Endometrial microvascular endothelial cells (primary cell): Measurements from ENCODE around the gene DMD. TPM values are rescaled to one million over a fixed set of nuclear protein-coding genes. Genes with fewer than 3 reads are reported as not detected.
"Not testable (repeated sequence)": the region's sequence is repeated elsewhere in the genome, so short reads cannot be mapped to it uniquely, and the experiment has no call there.

Source experiments
- in situ Hi-C: cut with HindIII; loops from 2 replicates; pipeline ENCODE4 v1.10.0; 2017; ENCODE audit warnings: low sequenced_read_pairs, low pct_unique_long_range_greater_than_20kb; ENCODE audit errors: inconsistent ontology term
- total RNA-seq: library from RNA; depleted of rRNA; stranded (reverse); fragments of >200 nt; gene quantifications from one replicate; pipeline ENCODE4 v1.2.3, GENCODE V29; 2015; ENCODE audit errors: inconsistent ontology term

The DMD gene
- 1.2 TPM for total RNA-seq

GRCh38 chrX:33211356-33212260, at the start of gene DMD:
TSS of gene DMD (minus strand) at chrX:33211549. CDS start at chrX:33211312, 237 bp downstream.
- in situ Hi-C loops = no loop called here

GRCh38 chrX:33252306-33252825, 41.0 kb upstream of the DMD start:
- in situ Hi-C loops = no loop called here

GRCh38 chrX:33218819-33219218, 7.5 kb upstream of the DMD start:
- in situ Hi-C loops = no loop called here

GRCh38 chrX:33210156-33210555, 1.2 kb downstream of the DMD start:
- in situ Hi-C loops = no loop called here

GRCh38 chrX:33207056-33207455, 4.3 kb downstream of the DMD start:
- in situ Hi-C loops = no loop called here

- in situ Hi-C loops = no loop called here
These were observed 6.0 kb downstream of the DMD start for GRCh38 chrX:33205321-33205720.

GRCh38 chrX:33204889-33205288, 6.5 kb downstream of the DMD start:
- in situ Hi-C loops = no loop called here

GRCh38 chrX:33198561-33199279, 12.6 kb downstream of the DMD start:
- in situ Hi-C loops = no loop called here

GRCh38 chrX:33195698-33196097, 15.7 kb downstream of the DMD start:
- in situ Hi-C loops = no loop called here

GRCh38 chrX:33194876-33195433, 16.4 kb downstream of the DMD start:
- in situ Hi-C loops = no loop called here

- in situ Hi-C loops = no loop called here
These were observed 17.1 kb downstream of the DMD start for GRCh38 chrX:33194289-33194688.

GRCh38 chrX:33190016-33190415, 21.3 kb downstream of the DMD start:
- in situ Hi-C loops = no loop called here

GRCh38 chrX:33188881-33189280, 22.5 kb downstream of the DMD start:
- in situ Hi-C loops = no loop called here

GRCh38 chrX:33188286-33188685, 23.1 kb downstream of the DMD start:
- in situ Hi-C loops = no loop called here

GRCh38 chrX:33184803-33185202, 26.5 kb downstream of the DMD start:
- in situ Hi-C loops = not testable (repeated sequence)

- in situ Hi-C loops = no loop called here
These were observed 28.0 kb downstream of the DMD start for GRCh38 chrX:33183361-33183760.

- in situ Hi-C loops = no loop called here
These were observed 32.7 kb downstream of the DMD start for GRCh38 chrX:33178690-33179089.

- in situ Hi-C loops = no loop called here
These were observed 33.1 kb downstream of the DMD start for GRCh38 chrX:33178218-33178617.

- in situ Hi-C loops = no loop called here
These were observed 36.1 kb downstream of the DMD start for GRCh38 chrX:33175201-33175600.

- in situ Hi-C loops = no loop called here
These were observed 40.3 kb downstream of the DMD start for GRCh38 chrX:33171041-33171440.
